NCI-H345 (cell line): ENCODE measurements around the gene ZYG11B.
"Not testable (repeated sequence)": the region's sequence is repeated elsewhere in the genome, so short reads cannot be mapped to it uniquely, and the experiment has no call there.

ENCODE experiments used
- DNase-seq: peaks from one replicate; lab custom pipeline; 2025; lab: John Stamatoyannopoulos, UW

Gene ZYG11B

DNA sequence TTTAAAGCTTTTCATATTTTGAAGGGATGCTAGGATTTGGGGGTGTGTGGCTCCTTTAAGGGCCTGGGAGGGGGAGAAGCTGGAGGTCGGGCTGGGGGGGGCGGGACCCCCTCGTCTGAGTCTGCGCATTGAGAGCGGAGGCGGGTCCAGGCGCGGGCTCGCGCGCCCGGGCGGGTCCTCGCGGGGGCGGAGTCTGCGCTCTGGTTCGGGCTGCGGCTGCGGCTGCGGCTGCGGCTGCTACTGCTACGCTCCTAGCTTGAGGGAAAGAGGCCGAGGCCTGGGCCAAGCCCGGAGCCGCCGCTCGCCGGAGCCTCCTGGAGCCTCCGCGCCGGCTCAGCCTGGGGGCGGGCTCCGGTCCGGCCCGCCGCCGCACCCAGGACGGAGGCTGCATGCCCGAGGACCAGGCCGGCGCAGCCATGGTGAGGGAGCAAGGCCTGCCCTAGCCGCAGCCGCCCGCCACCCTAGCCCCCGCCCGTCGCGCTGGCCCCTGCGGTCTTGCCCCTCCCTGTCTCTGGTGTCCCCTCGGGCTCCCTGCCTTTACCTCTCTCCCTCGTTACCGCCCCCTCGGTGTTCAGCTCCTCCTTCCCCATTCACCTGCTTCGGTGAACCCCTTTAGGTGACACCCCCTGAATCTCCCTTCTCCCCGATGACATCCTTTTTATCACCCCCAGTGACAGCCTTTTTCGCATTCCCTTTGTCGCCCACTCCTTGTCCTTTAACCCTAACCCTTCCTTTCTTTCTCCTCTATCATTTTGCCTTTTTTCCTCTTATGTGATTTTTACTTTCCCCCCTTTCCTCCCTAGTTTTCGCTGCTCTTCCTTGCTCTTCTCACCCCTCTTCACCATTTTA is at the start of gene ZYG11B:
ZYG11B (plus strand) TSS at position 189 of the 849 bp plus-strand sequence; CDS start at position 390, 201 bp downstream.
- DNase-seq, result peak; percentile 91

DNA sequence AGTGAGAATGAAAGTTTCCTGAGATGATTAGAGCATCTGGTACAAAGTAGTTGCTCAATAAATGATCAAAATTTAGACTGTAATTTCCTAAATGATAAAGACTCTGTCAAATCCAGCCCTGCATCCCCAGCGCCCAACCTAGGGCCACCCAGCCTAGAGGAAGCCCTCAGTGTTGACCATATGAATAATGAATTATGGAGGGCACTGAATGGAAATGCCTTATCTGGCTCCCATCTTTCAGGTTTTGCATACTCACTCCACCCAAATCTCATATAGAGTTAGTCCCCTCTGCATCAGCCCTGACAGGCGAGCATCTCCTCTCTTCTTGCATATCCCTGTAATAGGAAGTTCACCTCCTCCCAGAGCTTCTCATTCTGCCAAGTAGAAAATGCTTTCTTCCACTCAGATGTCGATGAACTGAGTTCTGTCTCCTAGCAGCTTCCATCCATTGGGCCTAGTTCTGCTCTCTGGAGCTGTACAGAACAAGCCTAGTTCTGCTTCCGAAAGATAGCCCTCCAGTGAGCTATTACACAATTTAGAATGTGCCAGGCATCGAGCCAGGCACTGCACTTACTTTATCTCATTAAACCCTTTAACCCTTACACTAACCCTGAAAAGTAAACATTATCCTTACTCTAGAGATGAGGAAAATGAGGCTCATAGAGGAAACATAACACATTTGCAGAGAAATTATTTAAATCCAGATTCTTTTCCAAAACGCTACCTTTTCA is 49.0 kb upstream of the ZYG11B start:
- no peak for DNase-seq

DNA sequence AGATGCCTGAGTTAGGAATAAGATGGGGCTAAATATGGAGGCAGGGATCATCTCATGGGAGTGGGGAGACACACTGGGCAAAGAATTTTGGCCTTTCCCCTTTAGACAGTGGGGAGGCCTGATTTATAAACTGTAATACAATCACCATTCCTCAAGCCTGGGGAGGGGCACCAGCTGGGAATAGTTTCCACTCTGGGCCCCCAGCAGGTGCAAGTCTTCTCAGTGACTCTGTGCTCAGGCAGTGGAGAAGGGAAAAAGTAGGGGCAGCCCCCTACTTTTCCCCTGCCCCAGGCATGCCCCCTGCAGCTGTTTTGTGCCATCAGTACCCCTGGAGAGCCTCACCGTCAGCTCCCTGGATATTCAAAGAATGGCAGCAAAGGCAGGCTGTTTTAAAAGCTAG is 47.2 kb upstream of the ZYG11B start:
- DNase-seq, result no peak

DNA sequence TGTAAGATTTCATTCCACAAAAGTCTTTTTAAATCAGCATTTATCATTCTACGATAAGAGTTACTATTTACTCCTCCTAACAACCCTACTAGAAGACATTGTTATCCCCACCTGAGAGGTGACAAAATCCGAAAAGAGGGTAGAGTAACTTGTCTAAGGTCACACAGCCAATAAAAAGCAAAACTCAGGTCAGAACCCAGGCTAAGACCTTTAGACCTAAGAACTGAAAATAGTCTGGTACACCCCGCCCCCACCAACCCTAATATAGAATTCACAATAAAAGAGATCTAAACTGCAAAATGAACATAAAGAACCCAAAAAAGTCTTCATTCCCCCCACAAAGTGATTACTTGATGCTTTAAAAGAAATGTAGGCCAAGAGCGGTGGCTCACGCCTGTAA is 46.8 kb upstream of the ZYG11B start:
- no peak for DNase-seq

DNA sequence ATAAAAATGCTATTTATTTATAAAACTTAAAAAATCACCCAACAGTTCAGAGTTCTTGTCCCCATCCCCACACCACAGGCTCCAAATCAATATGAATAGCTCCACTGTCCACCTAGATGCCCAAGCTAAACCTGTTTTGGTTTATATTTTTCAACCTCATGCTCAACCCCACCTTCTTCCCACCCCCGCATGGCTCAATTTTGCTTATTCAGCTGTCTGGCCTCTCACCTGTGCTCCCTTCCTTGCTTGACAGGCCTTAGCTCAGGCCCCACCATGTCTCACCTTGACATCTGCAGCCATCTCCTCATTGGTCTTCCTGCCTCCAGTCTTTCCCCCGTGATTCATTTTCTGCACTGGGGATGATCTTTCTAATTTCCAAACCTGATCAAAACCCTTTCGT is 45.9 kb upstream of the ZYG11B start:
- DNase-seq, result no peak

DNA sequence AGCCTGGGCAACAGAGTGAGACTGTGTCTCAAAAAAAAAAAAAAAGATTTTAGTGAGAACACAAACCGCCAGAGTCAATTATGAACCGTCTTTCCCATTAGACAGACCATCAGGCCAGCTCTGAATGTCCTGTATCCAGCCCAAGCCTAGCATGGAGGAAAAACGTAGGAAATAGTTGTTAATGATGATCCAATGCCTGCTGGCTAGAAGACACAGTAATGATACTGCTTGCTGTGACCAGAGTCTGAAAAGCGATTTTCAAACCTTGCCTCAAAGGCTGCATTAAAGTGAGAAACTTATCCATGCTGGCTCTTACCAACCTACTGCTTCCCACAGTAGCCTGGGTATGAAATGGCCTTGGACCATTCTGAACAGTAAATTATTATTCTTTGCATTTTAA is 45.1 kb upstream of the ZYG11B start:
- no peak for DNase-seq

DNA sequence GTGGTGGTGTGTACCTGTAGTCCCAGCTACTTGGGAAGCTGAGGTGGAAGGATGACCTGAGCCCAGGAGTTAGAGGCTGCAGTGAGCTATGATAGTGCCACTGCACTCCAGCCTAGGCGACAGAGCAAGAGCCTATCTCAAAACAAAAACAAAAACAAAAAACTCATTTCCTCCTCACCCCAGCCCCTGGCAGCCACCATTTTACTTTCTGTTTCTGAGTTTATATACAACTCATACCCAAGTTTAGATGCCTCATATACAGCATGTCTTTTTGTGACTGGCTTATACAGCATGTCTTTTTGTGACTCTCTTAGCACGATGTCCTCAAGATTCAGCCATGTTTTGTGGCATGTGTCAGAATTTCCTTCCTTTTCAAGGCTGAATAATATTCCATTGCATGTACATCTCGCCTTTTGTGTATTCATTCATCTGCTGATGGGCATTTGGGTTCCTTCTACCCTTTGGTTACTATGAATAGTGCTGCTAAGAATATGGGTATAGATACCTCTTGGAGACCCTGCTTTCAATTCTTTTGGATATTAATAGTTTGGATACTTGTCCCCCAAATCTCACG is 42.8 kb upstream of the ZYG11B start:
- DNase-seq, result no peak

DNA sequence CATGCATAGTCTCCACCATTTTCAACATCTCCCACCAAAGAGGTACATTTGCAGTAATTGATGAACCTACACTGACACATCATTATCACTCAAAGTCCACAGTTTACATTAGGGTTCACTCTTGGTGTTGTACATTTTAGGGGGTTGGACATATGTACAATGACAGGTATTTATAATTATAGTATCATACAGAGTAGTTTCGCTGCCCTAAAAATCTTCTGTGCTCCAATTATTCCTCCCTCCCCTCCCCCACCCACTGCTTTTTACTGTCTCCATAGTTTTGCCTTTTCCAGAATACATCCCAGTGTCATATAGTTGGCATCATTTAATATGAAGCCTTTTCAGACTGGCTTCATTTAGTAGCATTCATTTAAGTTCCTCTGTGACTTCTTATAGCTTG is 41.7 kb upstream of the ZYG11B start:
- DNase-seq, result no peak

DNA sequence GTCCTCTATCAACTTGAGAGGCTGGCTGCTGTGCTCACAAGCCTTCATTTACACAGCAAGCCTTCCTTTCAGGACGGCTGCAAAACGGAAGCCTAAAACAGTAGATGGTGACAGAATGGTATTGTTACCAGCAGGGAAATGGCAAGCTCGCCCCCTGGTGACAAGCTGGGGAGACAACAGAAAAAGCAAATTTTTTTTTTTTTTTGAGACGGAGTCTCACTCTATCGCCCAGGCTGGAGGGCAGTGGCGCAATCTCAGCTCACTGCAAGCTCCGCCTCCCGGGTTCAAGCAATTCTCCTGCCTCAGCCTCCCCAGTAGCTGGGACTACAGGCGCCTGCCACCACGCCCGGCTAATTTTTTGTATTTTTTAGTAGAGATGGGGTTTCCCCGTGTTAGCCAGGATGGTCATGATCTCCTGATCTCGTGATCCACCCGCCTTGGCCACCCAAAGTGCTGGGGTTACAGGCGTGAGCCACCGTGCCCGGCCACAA is 39.9 kb upstream of the ZYG11B start:
- peak; percentile 67 for DNase-seq

DNA sequence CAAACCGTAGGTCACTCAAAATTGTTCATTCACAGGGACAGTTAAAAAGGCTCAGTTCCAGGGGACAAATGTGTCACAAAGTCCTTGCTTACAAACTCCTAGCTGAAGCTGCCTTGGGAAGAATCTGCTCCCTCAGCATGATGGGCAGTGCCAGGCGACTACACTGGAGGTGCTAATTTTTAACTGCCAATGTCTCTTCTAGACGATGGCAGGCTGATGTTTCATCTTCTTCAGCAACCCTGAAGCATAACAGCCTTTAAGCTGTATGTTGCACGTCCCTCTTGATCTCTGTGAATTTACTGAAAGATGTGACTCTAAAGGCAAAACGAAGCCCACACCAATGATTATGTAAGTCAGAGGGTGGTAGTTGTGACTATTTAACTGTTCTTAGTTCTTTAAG is 39.4 kb upstream of the ZYG11B start:
- DNase-seq, result no peak

DNA sequence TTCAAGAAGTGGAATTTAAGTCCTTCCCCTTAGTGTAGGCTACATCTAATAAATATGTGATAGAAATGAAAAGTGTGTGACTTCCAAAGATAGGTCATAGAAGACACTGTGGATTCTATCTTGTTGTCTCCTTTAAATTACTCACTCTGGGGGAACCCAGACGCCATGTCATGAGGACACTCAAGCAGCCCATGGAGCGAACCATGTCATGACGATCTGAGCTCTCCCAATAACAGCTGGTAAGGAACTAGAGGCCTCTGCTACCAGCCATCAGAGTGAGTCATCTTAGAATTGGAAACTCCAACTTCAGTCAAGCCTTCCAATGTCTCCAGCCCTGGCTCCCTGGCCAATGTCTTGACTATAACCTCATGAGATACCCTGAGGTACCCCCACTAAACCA is 34.4 kb upstream of the ZYG11B start:
- no peak for DNase-seq

DNA sequence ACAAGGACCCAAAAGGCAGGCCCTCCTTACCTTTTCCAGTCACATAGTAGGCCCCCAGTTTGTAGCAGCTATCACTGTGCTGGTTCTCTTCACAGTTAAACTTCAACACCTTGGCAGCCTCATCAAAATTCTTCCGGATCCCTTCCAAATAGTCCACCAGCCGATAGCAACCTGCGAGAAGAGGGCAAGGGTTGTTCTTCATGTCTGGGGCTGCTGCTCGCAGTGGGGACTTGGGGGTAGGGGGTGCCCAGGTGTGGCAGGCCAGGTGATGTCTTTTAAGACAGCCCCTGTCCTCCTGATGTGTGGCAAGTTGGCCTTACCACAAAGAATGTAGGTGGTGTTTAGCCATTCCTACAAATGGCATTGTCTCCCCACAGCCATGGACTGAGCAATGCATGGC is 33.6 kb upstream of the ZYG11B start:
- no peak for DNase-seq

DNA sequence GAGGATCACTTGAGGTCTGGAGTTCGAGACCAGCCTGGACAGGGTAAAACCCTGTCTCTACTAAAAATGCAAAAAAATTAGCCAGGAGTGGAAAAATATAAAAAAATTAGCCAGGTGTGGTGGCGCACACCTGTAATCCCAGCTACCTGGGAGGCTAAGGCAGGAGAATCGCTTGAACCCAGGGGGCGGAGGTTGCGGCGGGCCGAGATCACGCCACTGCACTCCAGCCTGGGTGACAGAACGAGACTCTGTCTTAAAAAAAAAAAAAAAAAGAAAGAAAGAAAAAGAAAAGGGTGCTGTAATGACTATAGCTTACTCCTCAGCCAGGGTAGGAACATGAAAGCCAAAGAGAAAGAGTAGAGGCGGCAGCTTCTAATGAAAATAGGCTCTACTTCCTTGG is 32.9 kb upstream of the ZYG11B start:
- DNase-seq, result not testable (repeated sequence)

DNA sequence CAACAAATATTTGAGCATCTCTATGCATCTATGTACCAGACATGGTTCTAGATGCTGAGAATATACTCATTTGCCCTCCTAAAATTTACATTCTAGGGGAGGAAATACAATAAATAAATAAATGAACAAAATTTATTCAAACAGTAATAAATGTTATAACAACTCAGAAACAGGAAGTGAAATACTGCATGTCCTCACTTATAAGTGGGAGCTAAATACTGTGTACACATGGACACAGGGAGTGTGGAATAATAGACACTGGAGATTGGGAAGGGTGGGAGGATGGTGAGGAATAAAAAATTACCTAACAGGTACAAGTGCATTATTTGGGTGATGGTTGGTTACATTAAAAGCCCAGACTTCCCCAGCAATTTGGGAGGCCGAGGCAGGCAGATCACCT is 32.4 kb upstream of the ZYG11B start:
- DNase-seq, result no peak

DNA sequence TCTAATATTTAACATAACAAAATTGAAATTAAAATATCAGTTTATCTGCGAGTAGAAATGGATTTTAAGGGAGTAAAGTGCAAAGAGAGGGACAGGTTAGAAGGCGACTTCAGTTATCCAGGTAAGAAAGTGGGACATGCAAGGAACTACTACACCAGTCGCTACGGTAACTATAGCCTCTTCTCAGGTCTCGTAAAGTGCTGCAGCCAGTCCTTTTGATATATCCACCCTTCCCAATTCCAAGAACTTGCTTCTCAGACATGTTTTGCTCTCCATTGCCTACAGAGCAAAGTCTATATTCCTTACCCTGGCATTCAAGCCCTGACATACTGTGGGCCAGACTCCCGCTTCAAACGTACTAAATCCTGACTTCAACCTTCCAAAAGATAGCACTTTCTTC is 30.6 kb upstream of the ZYG11B start:
- no peak for DNase-seq

DNA sequence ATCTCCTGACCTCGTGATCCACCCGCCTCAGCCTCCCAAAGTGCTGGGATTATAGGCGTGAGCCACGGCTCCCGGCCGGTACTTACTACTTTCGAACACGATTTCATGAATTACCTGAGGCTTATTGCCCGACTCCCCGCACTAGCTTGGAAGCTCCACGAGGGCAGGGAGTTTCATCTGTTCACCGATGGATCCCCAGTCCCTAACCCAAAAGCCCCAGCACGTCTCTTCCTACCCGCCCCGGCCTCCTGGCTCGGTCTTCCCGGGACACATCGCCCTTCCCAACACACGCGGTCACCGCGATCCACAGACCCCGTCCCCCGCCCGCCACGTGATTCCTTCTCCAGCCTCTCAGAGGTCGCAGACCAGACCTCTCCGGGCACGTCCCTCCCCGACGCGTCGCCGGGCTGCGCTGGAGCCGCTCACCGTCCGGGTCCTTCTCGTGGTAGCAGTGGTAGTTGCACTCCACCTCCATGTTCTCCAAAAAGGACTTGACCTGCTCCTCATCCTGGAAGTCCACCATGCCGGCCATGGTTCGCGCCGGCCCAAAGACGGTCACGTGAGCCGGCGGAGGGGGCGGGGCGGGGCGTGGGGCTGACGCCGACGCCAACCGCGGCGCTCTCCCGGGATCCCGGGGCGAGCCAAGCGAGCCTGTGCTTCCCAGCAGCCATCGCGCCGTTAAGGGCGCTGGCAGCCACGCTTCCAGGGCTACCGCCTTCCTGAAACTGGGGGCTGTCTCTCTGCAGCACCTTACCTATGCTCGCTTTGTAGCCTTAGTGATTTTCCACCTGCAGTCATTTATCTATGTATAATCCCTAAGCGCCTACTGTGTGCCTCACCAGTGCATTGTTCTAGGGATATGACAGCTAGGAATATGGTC is 28.2 kb upstream of the ZYG11B start, which contains the start of gene COA7:
COA7 (minus strand) TSS at position 553 of the 880 bp plus-strand sequence; CDS start at position 532, 21 bp downstream.
- peak; percentile 89 for DNase-seq

DNA sequence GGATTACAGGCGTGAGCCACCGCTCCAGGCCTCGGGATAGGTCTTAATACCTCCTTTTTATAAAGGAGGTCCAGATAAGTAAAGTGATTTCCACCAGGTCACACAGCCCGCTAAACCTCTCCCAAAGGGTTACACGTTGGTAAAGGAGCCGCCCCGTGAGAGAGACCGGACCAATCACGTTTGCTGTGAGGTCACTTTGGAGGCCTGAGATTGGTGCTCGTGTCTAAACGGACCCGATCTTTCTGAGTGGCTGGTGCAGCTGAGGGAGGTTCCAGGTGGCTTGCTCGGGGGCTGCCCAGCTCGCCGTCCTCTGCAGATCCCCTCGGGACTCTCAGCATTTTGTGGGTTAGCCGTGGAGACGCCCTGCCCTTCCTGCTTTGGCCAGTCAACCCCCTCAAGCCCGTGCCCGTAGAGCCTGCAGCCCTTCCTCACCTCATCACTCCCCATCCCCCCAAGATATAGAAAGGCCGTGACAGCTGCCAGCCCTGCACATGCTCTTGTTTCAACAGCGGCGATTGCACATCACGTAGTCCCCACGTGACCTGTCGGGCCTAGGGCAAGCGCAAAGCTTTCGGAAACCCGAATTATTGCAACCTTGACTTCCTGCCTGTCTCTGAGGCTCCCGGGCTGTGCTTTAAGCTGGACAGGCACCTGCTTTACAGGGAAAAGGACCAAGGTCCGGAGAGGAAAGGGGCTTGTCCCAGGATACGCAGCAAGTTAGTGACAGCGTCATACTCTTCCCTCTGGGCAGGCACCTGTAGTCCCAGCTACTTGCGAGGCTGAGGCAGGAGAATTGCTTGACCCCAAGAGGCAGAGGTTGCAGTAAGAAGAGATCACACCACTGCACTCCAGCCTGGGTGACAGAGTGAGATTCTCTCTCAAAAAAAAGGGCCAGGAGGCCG is 23.1 kb upstream of the ZYG11B start:
- peak; percentile 93 for DNase-seq

DNA sequence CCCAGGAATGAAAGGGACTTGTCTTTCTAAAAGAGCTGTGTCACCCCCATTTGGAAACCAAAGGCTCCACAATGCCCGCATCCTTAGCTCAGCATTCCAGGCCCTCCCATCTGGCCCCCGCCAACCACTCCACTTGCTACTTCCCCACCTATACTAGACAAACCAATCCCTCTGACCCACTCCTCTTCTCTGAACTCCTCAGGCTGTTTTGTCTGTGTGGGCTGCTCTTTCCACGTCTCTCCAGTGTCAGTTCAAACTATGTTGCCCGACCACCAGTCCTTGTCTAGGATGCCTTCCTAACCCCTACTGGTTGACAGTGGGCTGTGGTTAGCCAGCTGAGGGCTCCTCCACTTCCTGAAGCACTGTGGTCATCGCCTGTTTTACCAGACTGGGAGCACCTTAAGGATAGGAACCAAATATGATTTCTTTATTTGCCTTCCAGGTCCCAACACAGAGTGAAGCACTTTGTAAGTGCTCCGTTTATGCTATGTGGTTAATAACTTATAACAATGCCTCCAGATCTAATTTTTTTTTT is 20.1 kb upstream of the ZYG11B start:
- no peak for DNase-seq

DNA sequence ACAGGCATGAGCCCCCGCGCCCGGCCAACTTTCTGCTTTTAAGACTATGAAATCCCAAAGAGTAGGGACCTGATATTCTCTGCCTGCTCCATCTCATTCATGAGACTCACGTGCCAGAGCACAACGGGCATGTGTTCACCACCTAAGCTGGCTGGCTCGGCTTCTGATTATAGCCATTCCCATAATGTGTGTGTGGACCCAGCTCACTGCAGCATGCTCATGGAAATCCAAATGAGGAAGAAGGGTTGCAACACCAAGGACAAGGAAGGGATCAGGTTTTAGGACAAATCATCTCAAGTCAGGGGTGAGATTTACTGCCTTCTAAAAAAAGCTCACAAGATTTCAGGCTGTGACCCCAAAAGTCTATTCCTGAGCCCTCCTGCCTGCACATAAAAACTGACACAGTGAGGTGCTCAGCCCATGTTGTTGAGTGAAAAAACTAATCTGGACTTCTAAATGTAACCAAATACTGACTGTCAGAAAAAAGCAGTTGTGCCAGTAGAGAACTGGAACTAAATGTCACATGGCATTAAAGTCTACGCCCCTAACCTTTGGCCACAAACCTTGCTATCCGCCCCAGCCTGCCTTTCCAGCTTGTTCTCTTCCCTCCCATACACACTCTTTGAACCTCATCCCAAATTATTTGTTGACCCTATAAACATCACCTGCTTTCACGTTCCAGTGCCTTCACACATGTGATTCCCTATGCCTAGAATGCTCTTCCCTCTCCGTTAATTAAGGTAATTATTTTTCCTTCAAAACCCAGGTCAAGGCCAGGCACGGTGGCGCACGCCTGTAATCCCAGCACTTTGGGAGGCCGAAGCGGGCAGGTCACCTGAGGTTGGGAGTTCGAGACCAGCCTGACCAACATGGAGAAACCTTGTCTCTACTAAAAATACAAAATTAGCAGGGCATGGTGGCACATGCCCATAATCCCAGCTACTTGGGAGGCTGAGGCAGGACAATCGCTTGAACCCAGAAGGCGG is 19.0 kb upstream of the ZYG11B start:
- no peak for DNase-seq
